HT1080 (cell line): ENCODE data around the gene DCAF5. TPM values are rescaled to one million over a fixed set of nuclear protein-coding genes. Genes with fewer than 3 reads are reported as not detected.
A peak's percentile ranks its signal among the peaks of the same experiment; 100 is the strongest.

Experiments
- DNase-seq: peaks from one replicate; pipeline ENCODE4 v3.0.0-alpha.2; 2015; ENCODE audit warnings: low read depth
- total RNA-seq: library from RNA; depleted of rRNA; stranded (reverse); fragments of >200 nt; shearing (Covaris generic); gene quantifications from 2 replicates; pipeline ENCODE4 v1.2.3, GENCODE V29; 2014

Gene DCAF5
- total RNA-seq, 1 experiment from 2014 or later: 9.5 TPM

DNA sequence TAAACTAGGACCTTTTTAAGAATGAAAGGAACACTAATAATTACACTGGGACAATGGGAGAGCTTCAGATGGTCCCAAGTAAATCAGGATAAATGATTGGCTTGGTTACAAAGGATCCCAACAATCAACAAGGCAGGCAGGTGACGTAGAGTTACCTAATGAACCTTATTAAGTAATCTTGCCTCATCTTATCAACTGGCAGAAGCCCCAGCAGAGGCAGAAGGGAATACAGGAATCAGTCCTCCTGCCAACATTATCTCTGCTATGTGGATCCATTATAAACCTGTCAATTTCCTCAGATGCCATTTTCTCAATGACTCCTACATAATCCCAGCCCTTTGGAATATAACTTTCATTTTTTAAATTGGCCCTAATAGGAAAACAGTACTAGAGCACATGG lies 11.4 kb downstream of the DCAF5 start:
- no peak for DNase-seq

DNA sequence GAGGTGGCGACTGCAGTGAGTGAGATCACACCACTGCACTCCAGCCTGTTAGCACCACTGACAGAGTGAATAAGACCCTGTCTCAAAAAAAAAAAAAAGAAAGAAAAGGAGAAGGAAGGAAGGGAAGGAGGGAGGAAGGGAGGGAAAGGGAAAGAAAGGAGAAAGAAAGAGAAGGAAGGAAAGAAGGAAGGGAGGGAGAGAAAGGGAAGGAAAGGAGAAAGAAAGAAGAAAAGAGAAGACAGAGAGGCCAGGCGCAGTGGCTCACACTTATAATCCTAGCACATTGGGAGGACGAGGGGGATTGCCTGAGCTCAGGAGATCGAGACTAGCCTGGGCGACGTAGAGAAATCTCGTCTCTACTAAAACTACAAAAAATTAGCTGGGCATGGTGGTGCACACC lies 13.2 kb downstream of the DCAF5 start:
- no peak for DNase-seq

DNA sequence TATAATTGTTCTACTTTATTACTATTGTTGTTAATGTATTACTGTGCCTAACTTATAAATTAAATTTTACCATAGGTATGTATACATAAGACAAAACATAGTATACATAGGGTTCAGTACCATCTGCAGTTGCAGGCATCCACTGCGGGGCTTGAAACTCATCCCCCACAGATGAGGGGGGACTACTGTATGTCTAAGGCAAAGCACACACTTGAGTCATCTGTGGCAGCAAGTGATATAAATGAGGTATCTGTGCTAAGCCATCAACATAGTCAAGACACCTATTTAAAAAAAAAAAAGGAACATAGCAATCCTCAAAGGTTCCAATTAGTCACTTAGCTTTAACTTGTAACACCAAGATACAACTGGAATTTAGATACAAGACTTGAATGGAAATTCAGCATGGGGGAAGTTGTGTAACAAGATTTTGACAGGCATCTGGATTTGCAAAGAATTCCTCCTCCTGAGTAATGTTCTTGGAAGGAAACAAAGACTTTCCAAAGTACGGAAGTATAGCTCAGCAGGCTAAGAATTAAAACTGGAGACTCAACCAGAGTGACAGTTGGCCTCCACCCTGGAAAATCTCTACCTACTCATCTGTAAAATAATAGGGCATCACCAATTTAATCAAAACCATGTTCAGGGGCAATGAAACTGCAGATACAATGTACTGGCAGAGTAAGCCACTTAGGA lies 14.9 kb downstream of the DCAF5 start:
- DNase-seq: no peak

DNA sequence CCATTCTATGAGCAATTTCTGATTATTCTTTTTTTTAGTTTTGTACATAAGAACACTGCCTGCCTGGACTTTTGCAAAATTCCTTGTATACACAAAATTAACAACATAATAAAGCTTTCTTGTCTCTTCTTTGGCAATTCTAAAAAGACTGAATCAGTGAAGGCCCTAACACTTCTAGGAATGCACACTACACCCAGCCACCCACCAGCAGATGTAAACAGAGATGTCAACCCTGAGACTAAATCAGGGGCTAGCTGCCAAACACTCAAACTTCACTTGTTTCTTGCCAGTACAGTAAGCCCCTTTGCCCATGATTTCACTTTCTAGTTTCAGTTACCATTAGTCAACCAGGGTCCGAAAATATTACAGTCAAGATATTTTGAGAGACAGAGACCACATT lies 15.5 kb downstream of the DCAF5 start:
- DNase-seq: no peak

DNA sequence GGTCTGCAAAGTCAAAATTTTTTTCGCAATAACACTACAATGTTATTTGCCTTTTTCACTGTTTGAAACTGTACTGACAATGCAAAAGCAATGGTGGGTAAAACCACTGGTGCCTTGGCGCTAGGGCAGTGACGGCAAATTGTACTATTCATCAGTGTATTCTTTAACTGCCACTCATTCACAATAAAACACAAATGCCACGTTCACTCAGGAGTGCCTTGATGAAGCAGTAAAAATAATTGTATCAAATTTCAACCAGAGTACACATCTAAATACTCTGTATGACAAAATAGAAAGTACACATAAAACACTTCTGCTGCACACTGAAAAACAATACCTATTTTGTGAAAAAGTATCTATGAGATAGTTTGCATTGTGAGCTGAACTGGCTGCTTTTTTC lies 17.8 kb downstream of the DCAF5 start:
- DNase-seq: no peak

DNA sequence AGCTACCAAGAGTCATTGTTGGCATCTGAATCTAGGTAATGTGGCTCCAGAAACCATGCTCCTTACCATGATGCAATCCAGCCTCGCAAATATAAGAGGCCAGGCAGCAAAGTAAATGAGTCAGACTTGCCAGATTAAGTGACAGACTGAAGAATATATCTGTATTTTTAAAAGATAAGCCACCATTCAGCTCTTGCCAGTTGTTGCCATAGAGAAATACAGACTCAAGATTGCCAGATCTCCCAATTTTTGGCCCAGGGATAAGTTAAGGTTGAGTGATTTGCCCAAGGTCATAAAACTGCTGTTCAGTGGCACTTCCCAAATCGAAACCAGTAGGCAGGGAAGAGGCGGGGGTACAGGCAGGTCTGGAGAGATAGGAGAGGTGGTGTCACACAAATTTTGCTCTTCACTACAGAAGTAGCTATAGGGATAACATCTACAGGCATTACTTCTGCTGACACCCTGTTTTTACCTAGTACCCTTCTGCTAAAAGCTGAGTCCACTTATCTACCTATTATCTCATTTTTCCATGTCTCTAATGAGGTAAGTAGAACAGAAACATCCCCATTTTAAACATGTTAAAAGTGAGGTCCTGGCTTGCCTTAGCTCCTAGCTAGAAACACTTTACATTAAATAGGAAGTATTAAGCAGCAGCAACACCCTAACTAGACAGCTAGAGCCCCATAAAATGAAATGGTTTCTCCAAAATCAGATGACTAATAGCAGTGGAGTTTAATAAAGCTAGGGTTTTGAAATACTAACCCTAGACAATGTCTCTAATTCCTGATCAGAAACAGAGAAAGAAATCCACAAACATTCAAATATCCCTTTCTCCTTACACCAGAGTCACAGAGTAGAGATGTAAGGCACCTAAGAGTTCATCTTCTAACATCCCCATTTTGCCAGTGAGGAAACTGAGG lies 19.5 kb downstream of the DCAF5 start:
- peak; percentile 61 for DNase-seq

DNA sequence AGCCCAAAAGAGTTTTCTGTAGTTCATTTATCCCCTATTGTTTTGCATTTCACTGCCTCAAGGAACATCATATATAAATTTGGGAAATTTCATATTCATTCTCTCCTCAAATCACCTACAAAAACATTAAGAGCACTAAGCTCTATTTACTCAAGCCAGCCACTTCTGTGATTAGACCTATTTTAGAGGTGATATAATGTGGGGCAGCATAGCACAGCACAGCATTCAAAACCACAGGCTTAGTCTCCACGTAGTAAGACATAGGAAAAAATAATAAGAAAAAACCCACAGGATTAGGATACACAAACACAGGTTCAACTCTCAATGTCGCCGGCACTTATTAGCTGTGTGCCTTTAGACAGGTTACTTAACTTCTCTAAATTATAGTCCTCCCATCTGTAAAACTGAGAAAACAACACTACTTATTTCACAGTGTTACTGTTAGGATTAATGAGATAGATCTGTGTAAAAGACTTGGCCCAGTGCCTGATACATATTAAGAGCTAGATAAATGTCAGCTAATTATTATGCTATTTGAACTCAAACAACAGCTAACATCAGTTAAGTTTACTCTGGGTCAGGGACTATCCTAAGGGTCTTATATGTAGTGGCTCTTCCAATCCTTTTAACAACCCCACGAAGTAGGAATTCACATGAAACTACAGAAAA lies 20.3 kb downstream of the DCAF5 start:
- no peak for DNase-seq

DNA sequence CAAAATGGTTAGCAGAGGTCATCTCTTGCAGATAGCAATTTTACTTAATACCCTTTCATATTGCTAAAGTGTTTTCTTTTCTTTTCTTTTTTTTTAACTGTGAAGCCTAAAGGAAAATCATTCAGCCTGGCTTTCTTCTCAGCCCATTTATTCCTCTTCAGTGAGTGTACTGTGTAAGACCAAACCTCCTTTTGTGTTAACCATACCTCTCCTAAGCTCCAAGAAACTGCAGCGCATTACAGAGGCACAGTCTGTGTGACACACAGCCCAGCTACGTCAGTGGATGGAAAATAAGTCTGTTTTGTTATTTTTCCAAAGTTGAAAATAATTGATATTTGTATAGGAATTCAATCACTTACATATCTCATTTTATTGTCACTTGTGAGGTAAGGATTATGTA lies 21.7 kb downstream of the DCAF5 start:
- DNase-seq: no peak

DNA sequence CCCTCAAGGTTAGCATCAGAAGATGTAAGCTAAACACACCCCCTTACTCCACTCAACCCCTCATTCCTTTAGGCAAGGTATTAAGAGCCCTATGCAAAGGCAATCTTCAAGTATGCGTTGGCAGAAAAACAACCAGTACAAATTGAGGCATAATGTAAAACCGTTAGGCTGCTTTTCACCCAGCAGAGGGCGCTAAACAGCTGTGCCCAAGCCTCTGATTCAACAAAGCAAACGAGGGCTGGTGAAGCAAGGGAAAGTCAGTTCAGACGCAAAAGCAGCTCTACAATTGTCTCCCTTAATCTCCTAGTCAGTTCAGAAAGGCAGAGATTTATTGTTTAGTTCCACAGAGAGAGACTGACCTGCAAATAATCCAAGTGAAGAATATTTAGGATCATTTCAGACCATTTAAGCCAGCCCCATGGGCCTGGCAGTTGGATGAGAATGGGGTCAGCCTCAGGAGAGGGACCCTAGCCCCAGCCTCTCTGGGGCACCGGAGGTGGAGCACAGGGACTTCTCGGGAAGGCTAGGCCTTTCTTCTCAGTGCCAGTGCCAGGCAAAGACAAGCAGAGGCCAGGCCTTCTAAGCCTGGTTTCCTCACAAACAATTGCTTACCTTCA lies 23.5 kb downstream of the DCAF5 start:
- DNase-seq: peak; percentile 70

DNA sequence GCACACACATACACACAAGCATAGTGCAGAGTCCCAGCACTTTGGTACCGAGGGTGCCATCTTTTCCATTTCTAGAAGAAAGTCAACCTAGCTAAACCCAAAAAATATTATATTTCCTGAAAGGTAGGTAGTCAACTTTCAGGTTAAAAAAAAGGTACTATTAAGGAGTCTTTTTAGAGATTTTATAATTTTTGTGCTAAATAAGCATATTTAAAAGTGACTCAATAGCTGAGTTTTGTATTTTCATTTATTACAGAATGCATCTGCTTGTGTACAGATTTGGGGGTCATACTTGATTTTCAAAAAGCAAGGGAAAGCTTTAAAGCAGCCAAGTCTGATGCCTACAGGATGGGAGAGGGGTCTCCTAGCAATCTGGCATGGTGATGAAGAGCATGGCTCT lies 34.6 kb downstream of the DCAF5 start:
- no peak for DNase-seq

DNA sequence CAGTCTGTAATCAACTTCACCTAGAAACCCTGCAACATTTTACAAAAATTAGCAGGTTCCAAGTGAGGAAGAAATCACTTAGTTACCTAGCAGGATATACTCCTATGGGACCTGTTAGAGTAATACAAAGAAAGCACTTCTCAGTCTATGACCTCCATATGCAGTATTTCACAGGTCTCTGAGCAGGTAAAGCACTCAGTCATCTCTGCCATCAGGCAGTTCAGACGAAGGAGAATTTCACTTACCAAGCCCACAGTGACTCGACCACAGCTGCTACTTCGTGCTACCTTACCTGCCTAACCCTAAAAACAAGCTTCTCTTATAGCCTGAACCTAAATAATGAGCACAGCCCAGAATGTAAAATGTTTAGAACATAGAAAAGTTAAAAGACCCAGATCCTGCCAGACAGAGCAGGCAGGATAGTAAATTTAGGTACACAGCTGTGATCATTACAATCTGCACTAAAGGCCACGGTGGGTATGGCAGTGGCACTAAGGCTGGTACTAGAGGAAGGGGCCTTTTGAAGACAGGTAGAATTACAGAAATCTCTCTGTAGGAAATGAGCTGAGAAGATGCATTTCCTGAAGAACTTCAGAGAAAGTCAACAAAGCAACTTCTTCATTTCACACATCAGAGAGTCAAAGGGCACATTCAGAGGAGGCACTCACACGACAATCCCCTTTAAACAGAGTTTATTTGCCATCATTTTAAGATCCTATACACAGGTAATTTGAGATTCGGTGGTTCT lies 35.7 kb downstream of the DCAF5 start:
- no peak for DNase-seq

DNA sequence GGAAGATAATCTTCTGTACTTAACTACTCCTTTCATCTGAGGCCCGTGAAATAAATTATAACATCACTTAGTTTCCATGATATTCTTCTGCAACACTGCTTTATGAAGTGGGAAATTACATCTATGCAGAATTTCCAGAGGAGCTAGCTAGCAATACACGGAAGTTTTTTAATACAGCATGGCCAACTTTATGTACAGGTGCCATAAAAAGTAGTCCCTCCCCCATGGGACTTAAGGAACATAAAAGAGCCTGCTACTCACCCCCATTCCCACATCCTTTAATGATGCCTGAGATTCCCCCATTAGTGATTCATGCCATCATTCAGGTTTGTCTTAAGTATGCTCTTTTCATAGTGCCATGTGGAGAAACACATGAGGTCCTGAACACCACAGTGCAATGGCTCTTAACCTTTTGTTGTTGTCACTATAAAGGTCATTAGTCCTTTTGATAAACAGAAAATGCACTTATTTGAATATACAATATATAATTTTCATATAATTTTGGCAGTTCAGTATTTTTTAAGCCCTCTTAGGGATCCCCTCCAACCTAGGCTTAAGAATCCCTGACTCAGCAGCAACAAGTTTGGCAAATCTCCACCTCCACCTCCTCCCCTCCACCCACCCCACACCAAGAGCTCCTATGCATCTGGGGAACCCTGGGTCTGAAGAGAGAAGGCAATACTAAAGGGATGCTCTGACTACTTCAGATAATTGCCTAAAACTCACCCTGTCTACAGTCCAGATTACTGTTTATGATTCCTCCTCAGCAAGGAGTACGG lies 37.3 kb downstream of the DCAF5 start:
- DNase-seq: no peak

DNA sequence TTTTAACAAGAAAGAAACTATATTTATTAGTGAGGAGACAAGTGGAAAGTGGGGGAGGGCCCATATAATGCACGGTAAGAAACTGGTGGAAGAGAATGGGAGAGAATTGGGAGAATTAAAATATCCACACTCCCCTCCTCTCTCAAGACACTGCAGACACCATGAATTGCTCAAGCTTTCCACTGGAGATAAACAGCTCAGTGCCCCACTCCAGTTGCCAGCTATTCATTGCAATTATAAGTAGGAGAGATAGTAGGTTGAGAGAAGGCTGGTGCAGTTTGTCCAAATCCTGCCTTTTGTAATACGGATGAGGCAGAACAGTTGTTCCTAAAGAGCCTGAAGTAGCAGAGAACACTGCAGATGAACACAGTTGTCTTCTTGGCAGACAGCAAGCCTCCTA lies 38.2 kb downstream of the DCAF5 start:
- DNase-seq: no peak

DNA sequence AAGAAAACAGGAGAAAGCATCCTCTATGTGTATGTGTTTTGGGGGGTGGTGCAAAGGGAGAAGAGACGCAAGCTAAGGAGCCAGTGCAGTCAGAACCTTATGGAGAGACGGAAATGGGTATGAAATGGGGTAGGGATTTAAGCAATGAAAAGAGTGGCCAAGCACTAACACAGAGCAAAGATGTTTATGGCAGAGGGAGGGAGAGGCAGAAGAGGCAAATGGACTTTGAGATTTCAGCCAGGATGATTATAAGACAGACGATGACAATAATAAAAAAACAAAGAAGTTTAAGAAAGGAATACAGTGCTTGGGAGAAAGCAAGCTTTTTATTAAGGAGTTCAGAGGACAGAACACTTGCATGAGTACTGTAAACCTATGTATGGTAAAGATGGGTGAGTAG lies 44.6 kb downstream of the DCAF5 start:
- DNase-seq: no peak

DNA sequence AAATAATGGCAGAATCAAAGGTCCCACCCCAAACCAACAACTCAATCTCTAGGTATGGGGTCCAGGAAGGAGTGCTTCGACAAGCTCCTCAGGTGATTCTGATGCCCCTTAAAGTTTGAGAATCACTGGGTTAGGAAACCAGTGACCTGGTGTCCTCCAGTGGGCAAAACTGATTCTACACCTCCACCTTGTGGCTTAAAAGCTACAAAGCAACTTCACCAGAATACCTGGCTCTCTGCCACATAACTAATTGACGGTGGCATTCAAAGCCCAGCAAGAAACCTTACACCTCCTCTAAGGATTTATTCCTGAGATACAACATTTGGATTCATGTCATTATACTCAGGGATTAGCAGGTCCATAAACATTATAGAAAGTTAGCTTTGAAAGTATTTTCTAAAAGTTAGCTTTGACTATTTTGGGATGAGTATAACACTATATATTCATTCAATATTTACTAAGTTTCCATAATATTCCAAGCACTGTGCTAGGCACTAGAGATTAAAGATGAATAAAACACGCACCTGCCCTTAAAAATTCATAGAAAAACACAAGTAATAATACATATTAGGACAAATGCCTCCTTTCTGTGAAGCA lies 45.4 kb downstream of the DCAF5 start:
- DNase-seq: peak; percentile 69

DNA sequence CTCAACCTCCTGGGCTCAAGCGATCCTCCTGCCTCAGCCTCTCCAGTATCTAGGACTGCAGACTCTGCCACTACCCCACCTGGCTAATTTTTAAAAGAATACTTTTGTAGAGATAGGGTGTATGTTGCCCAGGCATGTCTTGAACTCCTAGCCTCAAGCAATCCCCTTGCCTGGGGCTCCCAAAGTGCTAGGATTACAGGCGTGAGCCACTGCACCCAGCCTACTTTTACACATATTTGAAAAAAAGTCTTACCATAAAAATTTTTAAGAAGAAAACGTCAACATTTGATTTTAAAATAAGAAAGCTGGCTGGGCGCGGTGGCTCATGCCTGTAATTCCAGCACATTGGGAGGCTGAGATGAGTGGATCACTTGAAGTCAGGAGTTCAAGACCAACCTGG lies 46.5 kb downstream of the DCAF5 start:
- DNase-seq: no peak

DNA sequence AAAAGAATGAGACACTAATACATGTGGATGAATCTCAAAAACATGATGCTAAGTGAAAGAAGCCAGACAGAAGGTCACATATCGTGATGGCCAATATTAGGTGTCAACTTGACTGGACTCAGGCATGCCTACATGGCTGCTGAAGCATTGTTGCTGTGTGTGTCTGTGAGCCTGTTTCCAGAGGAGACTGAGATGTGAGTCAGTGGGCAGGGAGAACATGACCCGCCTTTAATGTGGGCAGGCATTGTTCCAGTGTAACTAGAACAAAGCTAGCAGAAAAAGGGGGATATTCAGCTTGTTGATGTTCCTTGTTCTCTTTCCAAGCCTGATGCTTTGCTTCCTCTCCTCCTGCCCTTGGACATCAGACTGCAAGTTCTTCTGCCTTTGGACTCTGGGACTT lies 47.6 kb downstream of the DCAF5 start:
- DNase-seq: peak; percentile 85

DNA sequence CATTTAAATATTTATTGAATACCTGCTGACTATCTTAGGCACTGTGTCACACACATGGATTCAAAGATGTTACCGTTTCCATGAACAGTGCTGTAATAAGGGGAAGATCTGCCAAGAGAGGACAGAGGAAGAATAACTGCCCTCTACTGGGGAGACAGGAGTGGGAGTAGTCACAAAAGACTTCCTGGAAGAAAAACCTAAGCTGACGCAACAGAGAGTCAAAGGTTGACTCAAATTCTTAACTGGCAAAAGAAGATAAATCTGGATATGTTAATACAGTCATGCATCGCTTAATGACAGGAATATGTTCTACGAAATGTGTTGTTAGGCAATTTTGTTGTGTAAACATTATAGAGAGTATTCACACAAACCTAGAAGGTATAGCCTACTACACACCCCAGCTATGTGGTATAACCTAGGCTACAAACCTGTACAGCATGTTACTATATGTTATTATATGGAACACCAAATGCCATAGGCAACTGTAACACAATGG lies 51.5 kb downstream of the DCAF5 start:
- peak; percentile 77 for DNase-seq

DNA sequence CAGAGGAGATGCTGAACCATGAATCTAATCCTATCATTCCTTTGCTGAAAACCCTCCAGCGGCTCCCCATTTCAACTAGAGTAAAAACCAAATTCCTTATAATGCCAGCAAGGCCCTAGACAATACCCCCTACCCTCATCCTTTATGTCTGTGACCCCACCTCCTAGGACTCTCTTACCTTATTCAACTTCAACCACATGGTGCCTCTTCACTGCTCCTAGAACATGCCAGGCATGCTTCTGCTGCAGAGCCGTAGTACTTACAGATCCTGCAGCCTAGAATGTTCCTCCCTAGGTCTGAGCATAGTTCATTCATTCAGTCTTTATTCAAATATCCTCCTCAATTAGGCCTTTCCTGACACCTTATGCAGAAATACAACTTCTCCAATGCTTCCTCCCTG lies 54.9 kb downstream of the DCAF5 start:
- DNase-seq: no peak
